Pancreas (tissue), 10 donors: Measurements from ENCODE around the gene ZYX. TPM values are rescaled to one million over a fixed set of nuclear protein-coding genes. Genes with fewer than 3 reads are reported as not detected.
"Not testable (repeated sequence)": the region's sequence is repeated elsewhere in the genome, so short reads cannot be mapped to it uniquely, and the experiment has no call there.

Experiments
- ATAC-seq, 4 donors: fragments of 200-7000 bp; cut with Tn5 transposase; one replicate each; pipeline versions ENCODE4 v1.8.0 to v1.9.1; 2020; ENCODE audit warnings: mild to moderate bottlenecking in 4 of 4, moderate library complexity in 4 of 4
- DNase-seq, 6 donors: peaks; one replicate each; pipeline ENCODE4 v3.0.0-alpha.2; 2020
- FAIRE-seq: peaks from 2 replicates; lab custom pipeline; 2012; peaks lifted over from hg19 to GRCh38; lab: Jason Lieb, UNC
- H3K27ac ChIP-seq, 4 donors: fragments of 200-600 bp; sonication (generic); 1 replicate in 3 of 4; 2 replicates in 1 of 4; pipeline versions ENCODE4 v1.5.0 to v1.8.0; 2020
- H3K27me3 ChIP-seq, 4 donors: fragments of 200-600 bp; one replicate each; pipeline ENCODE4 v1.8.0; 2021
- H3K36me3 ChIP-seq, 3 donors: fragments of 200-600 bp; sonication (generic) in 1 of 3; one replicate each; pipeline versions ENCODE4 v1.5.0 to v1.8.0; 2020 to 2021
- H3K4me1 ChIP-seq, 3 donors: fragments of 200-600 bp; one replicate each; pipeline ENCODE4 v1.8.0; 2021
- H3K4me3 ChIP-seq, 4 donors: fragments of 200-600 bp; sonication (generic) in 2 of 4; one replicate each; pipeline versions ENCODE4 v1.5.0 to v1.8.0; 2020 to 2021
- H3K9me3 ChIP-seq, 4 donors: fragments of 200-600 bp; one replicate each; pipeline ENCODE4 v1.8.0; 2021
- CTCF ChIP-seq, 4 donors: fragments of 200-600 bp; sonication (generic) in 3 of 4; IDR thresholded peaks; one replicate each; pipeline versions ENCODE4 v1.5.0 to v1.8.0; 2021; ENCODE audit warnings: antibody characterized with exemption in 4 of 4
- WGBS, 2 donors: extraction: QIAGEN DNeasy Blood & Tissue Kit; methylation state at CpG; one replicate each; pipeline ENCODE4 v1.1.7; 2013; 5-methylcytosine and 5-hydroxymethylcytosine counted together
- intact Hi-C, 3 donors: fragments of 100-400 bp; cut with DNase I; formaldehyde crosslinking; loops; one replicate each; pipeline versions ENCODE4 v1.11.1 to v1.14.2; 2022
- polyA plus RNA-seq, 2 donors: library from polyadenylated mRNA; stranded (reverse); fragments of 200-250 nt; gene quantifications; one replicate each; pipeline ENCODE4 v1.2.3, GENCODE V29; 2013
- total RNA-seq, 6 donors: library from RNA; stranded (reverse); fragmentation: NEBNext Ultra II Directional in 4 of 6; extraction: Animal tissue kit (Norgen Biotek cat#: 25700) in 4 of 6; gene quantifications; one replicate each; pipeline versions ENCODE4 v1.2.1 to v1.2.4, GENCODE V29; 2021 to 2023
- donor health status: healthy with polysubstance abuse.
- donor health status: DM: no; HTN: no; CAD: no; lungs with moderate emphysema.
- donor health status: DM: no; HTN: no; CAD: no.
- donor health status: control.
- donor health status: control.
- donor health status: Bipolar disorder and iron deficiency.
- donor health status: DM: yes; HTN: yes; CAD: no.
- donor health status: DM: no; HTN: no; CAD: no.
- donor health status: DM: no; HTN: no; CAD: no.
- donor health status: DM: yes; HTN: yes; CAD: no.

Gene ZYX
- total and polyA plus RNA-seq, 8 donors, result 29.1 to 73.8 (median 44.2) TPM

GRCh38 chr7:143410521-143411004, 29.4 kb downstream of the ZYX start:
- intact Hi-C loops, result no loop called here
- Histone ChIP-seq H3K4me1 (peaks cover 0 to 11% (median 7%) of the 10 kb centered on the region in 3 donors), H3K9me3 (no peaks in the 10 kb centered on the region), H3K36me3 (no peaks in the 10 kb centered on the region), H3K27ac (no peak overlapping the region), H3K4me3 (no peak overlapping the region), H3K27me3 (no peaks in the 10 kb centered on the region)
- DNase-seq, result no peak
- WGBS, 2 donors, result 57 to 60% methylated on average over 6 of the region's 6 CpGs
- no peak for FAIRE-seq
- ATAC-seq, result no peak
- TF ChIP-seq CTCF (IDR thresholded peaks at IDR 0.05), result no peak

- intact Hi-C loops, result no loop called here
- H3K9me3 ChIP-seq, result no peaks in the 10 kb centered on the region
- no peak for ATAC-seq
Observed at GRCh38 chr7:143411976-143412708, 31.0 kb downstream of the ZYX start.

GRCh38 chr7:143413123-143413522, 32.0 kb downstream of the ZYX start:
- peaks cover 0 to 7% (median 5%) of the 10 kb centered on the region in 3 donors for H3K4me1 ChIP-seq
- FAIRE-seq (no peak), ATAC-seq (no peak), DNase-seq (no peak)
- H3K4me3 ChIP-seq, result no peak overlapping the region
- no peaks in the 10 kb centered on the region for H3K36me3 ChIP-seq
- intact Hi-C loops, result no loop called here
- no peak overlapping the region for H3K27ac ChIP-seq
- TF ChIP-seq CTCF (IDR thresholded peaks at IDR 0.05), result no peak
- 88 to 91% methylated on average over 8 of the region's 8 CpGs for WGBS, 2 donors
- H3K9me3 ChIP-seq, result no peaks in the 10 kb centered on the region
- no peaks in the 10 kb centered on the region for H3K27me3 ChIP-seq

More at GRCh38 chr7:143411976-143412708, 31.0 kb downstream of the ZYX start:
- Histone ChIP-seq H3K4me1 (peaks cover 0 to 11% (median 7%) of the 10 kb centered on the region in 3 donors), H3K27me3 (no peaks in the 10 kb centered on the region), H3K27ac (no peak overlapping the region), H3K4me3 (no peak overlapping the region), H3K36me3 (no peaks in the 10 kb centered on the region)
- no peak for DNase-seq
- no peak for FAIRE-seq
- WGBS, 2 donors, result 65 to 76% methylated on average over 5 of the region's 5 CpGs
- TF ChIP-seq CTCF (IDR thresholded peaks at IDR 0.05), result no peak

GRCh38 chr7:143415209-143415608, 34.1 kb downstream of the ZYX start:
- not testable (repeated sequence) for H3K4me1 ChIP-seq, H3K27ac ChIP-seq, ATAC-seq, H3K36me3 ChIP-seq, H3K9me3 ChIP-seq, H3K4me3 ChIP-seq, H3K27me3 ChIP-seq, FAIRE-seq, DNase-seq
- 67 to 77% methylated on average over 7 of the region's 7 CpGs for WGBS, 2 donors
- intact Hi-C loops, result loop anchor here in 1 of 3 donors (5.0 kb wide), 1 partner anchor 173 kb away; no protein-coding TSS in a partner anchor

GRCh38 chr7:143415742-143416397, 34.7 kb downstream of the ZYX start:
- ATAC-seq (no peak), FAIRE-seq (no peak), DNase-seq (no peak)
- H3K36me3 ChIP-seq, result no peaks in the 10 kb centered on the region
- no peaks in the 10 kb centered on the region for H3K9me3 ChIP-seq
- TF ChIP-seq CTCF (IDR thresholded peaks at IDR 0.05), result no peak
- no peak overlapping the region for H3K4me3 ChIP-seq
- no peaks in the 10 kb centered on the region for H3K27me3 ChIP-seq
- H3K27ac ChIP-seq, result no peak overlapping the region
- no peaks in the 10 kb centered on the region for H3K4me1 ChIP-seq
- intact Hi-C loops, result loop anchor here in 1 of 3 donors (5.0 kb wide), 1 partner anchor 174 kb away; no protein-coding TSS in a partner anchor
- WGBS, 2 donors, result 54 to 59% methylated on average over 8 of the region's 8 CpGs
